ENCODE data around the gene CCDC150.
"Not testable (repeated sequence)": the region's sequence is repeated elsewhere in the genome, so short reads cannot be mapped to it uniquely, and the experiment has no call there.

The CCDC150 gene

DNA sequence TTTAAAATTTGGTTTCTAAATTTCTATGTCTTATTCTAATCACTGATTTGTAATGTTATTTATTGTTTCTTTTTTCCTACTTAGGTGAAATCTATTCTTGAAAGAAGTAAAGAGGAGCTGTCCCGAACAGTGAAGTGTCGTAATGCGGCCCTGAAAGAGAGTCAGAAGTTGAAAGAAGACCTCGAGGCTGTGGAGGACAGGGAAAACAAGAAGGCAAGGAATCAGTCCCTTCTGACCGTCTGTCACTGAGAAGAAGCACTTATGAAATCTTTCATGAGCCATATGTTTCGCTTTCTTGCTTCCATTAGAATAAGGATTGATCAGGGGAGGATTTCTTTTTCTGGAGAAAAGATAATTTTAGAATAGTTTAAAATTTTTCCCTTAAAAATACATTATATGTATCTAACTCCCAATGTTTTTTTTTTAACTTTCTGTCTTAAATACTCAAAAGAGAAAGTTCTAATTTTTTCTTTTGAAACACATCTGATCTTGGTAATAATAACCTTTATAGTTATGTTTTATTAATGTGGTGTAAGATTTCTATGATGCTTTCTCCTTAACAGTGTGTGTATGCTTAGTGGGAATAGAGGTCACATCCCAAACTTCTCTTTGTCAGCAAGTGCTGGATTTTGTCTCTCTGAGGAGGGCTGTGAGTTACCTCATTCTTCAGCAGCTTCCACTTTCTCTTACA, 79.0 kb downstream of the CCDC150 start:
- no peak for DNase-seq

DNA sequence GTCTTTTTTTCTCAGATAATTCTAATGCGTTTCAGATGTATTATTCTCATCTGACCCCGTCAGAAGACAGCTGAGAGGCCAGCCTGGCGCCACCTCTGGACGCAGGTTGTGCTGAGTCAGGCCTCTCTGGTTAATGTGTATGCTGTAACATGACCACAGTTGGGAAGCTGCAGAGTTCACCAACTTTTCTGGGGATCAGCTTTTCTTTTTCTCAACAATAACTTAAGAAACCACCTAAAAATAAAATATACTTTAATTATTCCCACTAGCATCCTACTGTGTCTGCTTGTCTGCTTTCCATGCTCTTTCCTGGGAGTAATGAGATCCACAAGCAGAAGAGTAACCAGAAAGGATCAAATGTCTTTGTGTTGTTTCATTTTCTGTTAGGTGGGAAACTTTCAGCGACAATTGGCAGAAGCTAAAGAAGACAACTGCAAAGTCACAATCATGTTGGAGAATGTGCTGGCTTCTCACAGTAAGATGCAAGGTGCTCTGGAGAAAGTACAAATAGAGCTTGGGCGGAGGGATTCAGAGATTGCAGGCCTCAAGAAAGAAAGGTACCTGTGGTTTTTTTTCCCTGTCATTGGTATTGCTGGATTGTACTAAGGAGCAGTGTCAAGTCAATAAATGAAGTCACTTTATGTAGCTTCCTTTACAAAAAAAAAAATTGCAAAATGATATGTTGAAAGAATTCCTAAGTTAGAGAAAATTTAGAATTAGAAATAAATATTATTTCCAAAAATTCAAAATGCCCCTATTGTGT, 79.8 kb downstream of the CCDC150 start:
- DNase-seq, result no peak

DNA sequence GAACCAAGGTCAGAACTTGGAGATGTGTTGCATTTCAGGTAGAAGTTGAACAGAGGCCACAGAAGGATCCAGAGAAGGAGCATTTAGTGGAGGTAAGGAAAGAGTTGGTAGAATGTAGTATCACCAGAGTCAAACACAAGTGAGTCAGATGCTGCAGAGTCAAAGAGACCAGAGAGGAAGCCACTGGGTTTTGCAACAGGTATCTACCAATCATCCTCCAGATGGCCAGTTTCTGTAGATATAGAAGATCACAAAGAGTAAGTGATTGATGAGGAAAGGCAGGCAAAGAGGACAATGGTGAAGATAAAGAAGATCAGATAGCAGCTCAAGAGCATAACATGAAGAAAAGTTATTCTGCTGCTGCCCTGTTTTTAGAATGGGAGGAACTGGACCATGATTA, 84.1 kb downstream of the CCDC150 start:
- no peak for DNase-seq

DNA sequence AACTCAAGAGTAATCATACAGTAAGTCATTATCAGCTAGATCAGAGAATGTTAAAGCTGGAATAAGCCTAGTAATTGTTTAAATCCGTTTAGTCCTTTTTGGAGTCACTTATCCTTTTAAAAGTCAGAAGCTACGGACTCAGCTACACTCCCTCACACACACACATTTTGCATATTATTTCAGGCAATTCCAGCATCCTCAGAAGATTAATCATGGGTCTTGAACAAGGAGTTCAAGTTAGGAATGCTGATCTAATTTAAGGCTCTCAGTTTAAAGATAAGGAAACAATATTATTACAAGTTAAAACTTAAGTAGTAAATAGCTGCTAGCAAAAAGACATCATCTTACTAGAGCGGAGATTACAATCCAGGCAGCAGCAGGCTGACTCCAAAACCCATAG, 85.7 kb downstream of the CCDC150 start:
- DNase-seq, result no peak

DNA sequence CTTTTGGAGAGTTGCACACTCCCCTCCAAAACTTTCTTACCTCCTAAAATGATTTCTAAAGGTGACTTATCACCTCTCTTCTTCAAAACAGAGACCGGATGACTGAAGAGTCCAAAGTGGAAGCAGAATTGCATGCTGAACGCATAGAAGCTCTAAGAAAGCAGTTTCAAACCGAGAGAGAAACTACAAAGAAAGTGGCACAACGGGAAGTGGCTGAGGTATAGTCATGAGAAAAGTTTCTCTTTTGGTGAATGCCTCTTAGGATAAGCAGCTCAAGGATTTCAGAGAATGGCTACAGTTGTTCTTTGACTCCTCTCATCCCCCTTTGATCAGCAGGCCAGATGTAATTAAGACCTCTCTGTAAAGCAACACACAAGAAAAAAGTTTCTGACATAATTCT, 86.4 kb downstream of the CCDC150 start:
- no peak for DNase-seq

DNA sequence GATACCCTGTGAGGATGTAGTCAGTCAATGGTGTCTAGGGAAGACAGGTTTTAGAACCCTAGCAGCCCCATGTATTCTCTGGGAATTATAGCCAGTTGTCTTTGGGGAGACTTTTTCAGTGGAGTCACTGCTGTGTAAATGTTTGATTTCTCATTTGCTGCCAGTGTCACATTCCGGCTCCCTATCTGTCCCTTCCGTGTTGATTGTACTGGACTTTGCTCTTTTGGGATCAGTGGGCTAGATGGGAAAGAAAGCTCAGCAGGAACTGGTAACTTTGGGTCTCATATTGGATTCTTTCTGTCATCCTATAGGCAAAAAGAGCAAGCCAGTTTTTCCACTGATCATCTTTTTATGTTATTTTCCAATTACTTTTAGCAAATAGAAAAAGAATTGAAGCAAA, 89.9 kb downstream of the CCDC150 start:
- DNase-seq, result no peak

DNA sequence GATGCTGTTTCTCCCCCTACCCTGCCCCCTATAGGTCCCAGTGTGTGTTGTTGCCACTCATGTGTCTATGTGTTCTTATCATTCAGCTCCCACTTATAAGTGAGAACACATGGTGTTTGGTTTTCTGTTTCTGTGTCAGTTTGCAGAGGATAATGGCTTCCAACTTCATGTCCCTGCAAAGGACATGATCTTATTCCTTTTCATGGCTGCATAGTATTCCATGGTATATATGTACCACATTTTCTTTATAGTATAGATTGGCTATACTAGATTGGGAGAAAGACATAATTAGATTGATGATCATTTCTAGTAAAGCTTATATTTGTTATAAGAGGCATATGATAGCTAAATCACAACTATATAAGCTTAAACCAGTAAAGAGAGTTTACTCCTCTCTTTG, 97.1 kb downstream of the CCDC150 start:
- DNase-seq, result not testable (repeated sequence)

DNA sequence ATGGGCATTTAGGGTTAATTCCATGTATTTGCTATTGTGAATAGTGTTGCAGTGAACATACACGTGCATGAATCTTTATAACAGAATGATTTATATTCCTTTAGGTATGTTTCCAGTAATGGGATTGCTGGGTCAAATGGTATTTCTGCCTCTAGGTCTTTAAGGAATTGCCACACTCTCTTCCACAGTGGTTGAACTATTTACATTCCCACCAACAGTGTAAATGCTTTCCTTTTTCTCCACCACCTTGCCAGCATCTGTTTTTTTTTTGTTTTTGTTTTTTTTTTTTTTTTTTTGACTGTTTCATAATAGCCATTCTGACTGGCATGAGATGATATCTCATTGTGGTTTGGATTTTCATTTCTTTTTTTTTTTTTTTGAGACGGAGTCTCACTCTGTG, 97.5 kb downstream of the CCDC150 start:
- DNase-seq, result no peak

DNA sequence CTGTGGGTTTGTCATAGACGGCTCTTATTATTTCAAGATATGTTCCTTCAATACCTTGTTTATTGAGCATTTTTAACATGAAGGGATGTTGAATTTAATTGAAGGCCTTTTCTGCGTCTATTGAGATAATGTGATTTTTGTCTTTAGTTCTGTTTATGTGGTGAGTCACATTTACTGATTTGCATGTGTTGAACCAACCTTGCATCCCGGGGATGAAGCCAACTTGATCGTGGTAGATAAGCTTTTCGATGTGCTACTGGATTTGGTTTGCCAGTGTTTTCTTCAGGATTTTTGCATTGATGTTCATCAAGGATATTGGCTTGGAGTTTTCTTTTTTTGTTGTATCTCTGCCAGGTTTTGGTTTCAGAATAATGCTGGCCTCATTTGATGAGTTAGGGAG, 99.5 kb downstream of the CCDC150 start:
- DNase-seq, result no peak

DNA sequence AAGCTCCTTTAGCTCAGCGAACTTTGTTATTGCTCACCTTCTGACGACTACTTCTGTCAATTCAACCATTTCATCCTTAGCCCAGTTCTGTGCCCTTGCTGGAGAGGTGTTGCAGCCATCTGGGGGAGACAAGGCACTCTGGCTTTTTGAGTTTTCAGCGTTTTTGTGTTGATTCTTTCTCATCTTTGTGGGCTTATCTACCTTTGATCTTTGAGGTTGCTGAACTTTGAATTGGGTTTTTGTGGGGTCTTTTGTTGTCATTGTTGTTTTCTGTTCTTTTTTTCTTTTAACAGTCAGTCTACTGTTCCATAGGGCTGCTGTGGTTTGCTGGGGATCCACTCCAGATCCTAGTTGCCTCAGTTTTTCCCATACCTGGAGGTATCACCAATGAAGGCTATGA, 102.7 kb downstream of the CCDC150 start:
- DNase-seq, result no peak

DNA sequence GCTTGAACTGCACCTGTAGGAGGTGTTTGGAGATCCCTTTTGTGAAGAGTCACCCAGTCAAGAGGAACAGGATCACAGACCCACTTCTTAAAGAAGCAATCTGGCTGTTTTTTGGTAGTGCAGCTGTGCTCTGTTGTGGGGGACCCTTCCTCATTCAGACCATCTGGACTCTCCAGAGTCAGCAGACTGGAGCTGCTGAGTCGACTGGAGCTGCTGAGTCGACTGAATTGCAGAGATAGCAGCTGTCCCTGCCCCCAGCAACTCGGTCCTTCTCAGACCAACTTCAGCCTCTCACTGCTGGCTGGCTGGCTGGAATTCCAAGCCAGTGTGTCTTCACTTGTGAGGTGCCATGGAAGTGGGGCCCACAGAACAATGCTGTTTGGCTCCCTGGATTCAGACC, 103.2 kb downstream of the CCDC150 start:
- no peak for DNase-seq

DNA sequence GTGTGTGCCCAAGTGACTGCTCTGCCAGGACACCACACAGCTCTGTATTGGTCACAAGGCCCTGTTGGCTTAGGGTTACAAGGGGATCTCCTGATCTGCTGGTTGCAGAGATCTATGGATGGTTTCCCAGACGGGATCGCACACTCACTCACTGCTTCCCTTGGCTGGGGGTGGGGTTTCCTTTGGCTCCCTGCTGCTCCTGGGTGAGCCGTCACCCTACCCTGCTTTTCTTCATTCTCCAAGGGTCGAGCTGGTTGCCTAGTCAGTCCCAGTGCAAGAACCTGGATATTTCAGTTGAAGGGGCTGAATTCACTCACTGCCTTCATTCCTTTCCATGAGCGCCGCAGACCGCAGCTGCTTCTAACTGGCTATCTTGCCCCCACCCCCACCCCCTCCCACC, 103.7 kb downstream of the CCDC150 start:
- no peak for DNase-seq

DNA sequence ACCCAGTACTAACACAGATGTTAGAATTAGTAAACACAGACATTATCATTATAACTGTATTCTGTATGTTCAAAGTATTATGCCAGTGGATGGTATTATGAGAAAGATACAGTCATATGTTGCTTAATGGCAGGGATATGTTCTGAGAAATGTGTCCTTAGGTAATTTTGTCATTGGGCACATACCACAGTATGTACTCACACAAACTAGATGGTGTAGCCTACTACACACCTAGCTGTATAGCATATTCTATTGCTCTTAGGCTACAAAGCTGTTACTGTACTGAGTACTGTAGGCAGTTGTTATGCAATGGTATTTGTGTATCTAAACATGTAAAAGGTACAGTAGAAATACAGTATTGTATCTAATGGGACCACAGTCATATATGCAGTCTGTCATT, 106.2 kb downstream of the CCDC150 start:
- no peak for DNase-seq

DNA sequence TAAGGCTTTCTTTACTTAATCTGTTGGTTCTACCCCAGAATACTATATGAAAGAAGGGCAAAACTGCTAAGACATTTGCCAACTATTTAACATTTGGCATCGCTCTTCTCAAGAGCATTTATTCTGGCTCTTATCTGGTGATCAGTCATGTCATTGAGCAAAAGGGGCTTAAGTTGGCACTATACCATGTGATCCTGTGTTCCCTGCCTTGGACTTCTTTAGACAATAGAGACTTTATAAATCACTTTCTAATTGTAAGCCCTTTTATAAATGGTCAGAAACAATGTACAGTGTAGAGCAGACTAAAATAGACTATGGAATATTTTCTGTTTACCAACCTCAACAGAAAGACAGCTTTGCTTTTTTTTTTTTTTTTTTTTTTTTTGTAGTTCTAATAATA, 107.9 kb downstream of the CCDC150 start:
- no peak for DNase-seq

DNA sequence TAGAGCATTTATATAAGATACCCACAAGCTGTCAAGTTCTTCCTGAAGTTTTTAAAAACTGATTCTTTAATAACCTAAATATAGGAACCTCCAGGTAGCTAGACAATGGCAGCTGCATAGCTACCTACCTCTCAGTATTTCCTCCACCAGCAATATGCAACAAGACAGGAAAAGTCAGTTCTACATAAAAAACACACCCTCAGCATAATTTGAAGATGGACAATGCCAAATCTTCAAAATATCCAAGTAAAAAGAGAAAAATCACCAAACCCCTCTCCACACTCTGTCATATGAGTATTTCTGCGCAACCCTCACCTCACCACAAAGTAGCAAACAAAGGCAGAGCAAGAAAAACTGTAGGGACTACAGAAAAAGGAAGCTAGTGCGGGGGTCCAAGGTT, 108.6 kb downstream of the CCDC150 start:
- no peak for DNase-seq

DNA sequence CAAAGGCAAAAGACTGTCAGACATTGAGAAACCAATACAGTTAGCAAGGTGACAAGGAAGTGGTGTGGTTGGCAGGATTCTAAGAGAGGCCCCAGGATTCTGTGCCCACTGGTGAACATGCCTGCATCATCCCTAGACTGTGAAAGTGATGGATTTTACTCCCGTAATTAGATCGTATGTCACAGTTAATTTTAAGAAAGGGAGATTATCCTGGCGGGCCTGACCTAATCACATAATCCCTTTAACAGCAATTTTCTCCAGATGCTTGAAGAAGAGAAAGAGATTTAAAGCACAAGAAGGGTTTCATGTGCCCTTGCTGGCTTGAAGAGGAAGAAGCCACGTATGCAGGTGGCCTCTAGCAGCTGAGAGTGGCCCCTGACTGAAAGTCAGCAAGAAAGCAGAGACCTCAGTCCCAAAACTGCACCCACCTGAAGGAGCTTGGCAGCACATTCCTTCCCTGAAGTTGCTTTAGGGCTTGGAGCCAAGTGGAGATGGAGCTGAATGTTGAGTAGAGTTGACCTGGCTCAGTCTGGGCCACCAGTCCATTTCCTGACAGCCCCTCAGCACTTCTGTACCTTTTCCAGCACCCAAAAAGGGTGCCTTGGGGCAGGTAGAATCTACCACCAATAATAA, 110.9 kb downstream of the CCDC150 start:
- DNase-seq, result no peak

DNA sequence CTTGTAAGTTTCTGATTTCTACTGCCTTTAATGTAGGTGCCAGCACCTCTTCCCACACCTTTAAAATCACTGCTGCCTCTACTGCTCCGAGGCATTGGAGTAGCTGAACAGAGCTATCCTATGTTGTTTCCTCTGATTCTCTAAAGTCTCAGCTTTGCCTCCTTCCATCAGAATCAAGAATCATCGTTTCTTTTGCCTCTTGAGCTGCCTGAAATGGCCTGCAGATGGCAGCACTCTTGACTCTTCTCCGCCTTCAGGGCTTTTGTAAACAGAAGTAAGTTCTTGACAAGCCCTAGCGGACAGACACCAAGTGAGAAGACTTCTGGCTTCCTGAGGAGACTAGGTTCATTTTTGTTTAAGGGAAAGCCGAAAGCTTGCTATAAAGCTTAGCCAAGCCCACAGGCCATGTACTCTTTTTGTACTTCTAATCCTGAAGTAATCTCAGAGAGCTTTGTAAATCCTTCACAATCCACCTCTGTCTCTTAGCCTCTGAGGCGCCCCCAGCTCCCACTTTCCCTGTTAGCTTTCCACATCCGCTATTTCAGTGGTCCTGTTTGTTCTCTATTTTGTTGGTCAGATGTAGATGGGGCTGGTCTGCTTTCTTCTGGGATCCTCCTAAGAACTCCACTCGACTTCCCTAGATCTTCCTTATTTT, 111.6 kb downstream of the CCDC150 start:
- peak; percentile 75 to 77 for DNase-seq

DNA sequence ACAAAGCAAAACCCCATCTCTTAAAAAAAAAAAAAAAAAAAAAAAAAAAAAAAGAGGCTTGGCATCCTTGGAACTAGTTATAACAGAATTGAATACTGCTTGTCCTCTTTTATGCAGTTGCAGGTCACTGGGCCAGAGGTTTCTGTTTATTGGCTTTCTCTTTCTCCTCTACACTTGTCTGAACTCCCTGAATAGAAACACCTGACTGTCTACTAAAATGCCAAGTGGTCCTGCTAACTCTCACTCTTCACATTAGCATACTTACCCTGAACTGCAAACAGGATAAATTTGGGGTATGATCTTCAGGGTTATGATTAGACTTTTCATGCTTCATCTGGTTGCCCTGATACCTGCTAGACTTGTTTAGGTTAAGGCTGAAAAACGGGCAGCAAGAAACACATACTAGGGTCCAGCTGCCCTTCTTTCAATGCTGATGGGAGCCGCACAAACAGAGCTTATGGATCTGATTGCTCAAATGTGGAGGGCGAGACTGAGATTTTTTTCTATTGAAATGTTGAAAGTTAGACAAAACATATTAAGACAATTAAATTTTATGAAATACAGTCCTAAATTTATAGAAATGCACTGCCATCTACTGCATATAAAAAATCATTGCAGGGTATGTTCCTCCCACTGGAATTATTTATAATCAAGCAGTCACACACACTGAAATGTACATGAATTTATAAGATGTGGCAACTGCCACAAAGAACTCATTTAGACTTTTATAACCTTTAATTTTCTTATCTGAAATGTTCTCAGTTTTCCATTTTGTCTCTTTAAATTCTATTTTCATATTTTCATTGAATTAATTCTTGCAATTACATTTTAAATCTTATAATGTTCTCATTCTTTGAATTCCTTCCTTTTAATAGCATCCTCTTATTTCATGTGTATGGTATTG, 119.2 kb downstream of the CCDC150 start:
- DNase-seq, result no peak

DNA sequence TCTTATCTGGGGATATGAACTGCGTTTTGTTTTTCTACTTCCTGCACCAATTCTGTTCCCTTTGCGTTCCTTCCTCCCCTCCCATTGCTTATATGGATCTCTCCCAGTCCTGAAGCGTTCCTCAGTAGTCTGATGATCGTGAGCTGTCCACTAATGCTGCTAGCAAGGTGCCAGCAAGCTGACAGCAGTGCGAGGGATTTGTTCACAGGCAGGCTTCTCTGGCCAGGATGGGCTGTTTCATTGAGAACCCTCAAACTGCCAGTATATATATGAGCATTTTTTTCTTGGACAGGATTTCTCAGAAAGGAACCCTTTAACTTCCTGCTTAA, 119.8 kb downstream of the CCDC150 start:
- no peak for DNase-seq

DNA sequence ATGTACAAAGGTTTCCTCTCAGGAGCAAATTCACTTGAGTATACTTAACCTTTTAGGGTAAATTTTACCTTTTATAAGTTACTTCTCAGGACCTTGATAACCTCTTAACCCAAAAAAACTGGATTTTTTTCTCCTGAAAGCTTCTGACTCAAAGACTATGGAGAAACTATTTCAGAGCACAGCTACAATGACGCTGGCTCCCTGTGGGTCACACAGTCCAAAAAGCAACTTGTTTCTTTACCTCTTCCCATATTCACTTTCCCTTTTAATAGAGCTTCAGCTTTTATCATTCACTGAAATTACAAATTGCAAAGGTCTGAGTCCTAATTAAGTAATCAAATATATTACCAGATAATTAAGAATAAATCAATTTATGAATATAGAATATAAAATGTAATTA, 127.6 kb downstream of the CCDC150 start:
- no peak for DNase-seq
